Heart left ventricle (tissue), 13 donors: Measurements from ENCODE around the gene TRMT61A.

Experiments
- POLR2A ChIP-seq, 2 donors: fragments of 450-650 bp; IDR thresholded peaks; one replicate each; pipeline ENCODE4 v1.6.1; 2017; ENCODE audit warnings: antibody characterized with exemption in 2 of 2, mild to moderate bottlenecking in 2 of 2, moderate library complexity in 2 of 2
- TF ChIP-seq, protein P1 (sequence below), 12 donors: fragments of 200-600 bp; sonication (generic) in 4 of 12; IDR thresholded peaks; one replicate each; pipeline versions ENCODE4 v1.5.0 to v1.8.0; 2018 to 2022; ENCODE audit warnings: antibody characterized with exemption in 12 of 12, mild to moderate bottlenecking in 5 of 12
- donor health status: ischemic (EF 13 %, LVEDD 7.1; RV severe dilation, severe dysfunction).
- donor health status: DM: no; HTN: yes; CAD: no.
- donor health status: DM: no; HTN: no; CAD: no.
- donor health status: ischemic (EF 25% LVEDD 6.9; RV normal size, moderate dysfunction).
- donor health status: ischemic (EF 25% LVEDD 5.7; RV mildly dilated, moderate dysfunction).
- donor health status: ischemic (EF 35%, LVEDD 5.7; RV mildly dilated, moderate dysfunction).
- donor health status: nonischemic (EF 11% LVEDD 7.7; RV severe dilation, severe dysfunction).
- donor health status: DM: yes; HTN: yes; CAD: no.
- donor health status: PGD.
- donor health status: ischemic (EF 29% LVEDD 5.4; RV normal size, mild dysfunction).
- donor health status: nonischemic (EF 23%, LVEDD 6.1; RV moderate dilation, normal function).

GRCh38 chr14:103581954-103582703 is 53.1 kb downstream of the TRMT61A start:
- TF ChIP-seq POLR2A (IDR thresholded peaks at IDR 0.05) = no peak
- TF ChIP-seq, protein P1, sequence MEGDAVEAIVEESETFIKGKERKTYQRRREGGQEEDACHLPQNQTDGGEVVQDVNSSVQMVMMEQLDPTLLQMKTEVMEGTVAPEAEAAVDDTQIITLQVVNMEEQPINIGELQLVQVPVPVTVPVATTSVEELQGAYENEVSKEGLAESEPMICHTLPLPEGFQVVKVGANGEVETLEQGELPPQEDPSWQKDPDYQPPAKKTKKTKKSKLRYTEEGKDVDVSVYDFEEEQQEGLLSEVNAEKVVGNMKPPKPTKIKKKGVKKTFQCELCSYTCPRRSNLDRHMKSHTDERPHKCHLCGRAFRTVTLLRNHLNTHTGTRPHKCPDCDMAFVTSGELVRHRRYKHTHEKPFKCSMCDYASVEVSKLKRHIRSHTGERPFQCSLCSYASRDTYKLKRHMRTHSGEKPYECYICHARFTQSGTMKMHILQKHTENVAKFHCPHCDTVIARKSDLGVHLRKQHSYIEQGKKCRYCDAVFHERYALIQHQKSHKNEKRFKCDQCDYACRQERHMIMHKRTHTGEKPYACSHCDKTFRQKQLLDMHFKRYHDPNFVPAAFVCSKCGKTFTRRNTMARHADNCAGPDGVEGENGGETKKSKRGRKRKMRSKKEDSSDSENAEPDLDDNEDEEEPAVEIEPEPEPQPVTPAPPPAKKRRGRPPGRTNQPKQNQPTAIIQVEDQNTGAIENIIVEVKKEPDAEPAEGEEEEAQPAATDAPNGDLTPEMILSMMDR (IDR thresholded peaks at IDR 0.05) = no peak
